Measurements from ENCODE around the gene PLBD1.

DNA sequence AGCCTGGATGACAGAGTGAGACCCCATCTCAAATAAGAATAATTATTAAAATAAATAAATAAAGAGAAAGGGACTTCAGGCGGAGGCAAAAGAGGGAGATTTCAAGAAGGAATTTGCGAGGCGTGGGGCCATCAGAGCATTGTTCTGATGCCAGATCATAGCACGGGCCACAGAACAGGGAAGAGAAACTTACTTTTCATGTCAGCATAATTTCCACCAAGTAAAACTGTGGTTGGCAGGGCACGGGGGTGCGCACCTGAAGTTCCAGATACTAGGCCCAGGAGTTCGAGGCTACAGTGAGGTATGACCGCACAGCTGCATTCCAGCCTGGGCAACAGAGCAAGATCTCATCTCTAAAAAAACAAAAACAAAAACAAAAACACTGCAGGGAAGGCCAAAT is 11.0 kb upstream of the PLBD1 start:
- TF ChIP-seq CTCF (IDR thresholded peaks at IDR 0.05; ENCODE audit: insufficient read depth, low read length) (no peak), SPI1 (IDR thresholded peaks at IDR 0.05; ENCODE audit: borderline replicate concordance, low read depth) (no peak), POLR2AphosphoS5 (IDR thresholded peaks at IDR 0.05; ENCODE audit: low read depth) (no peak), GABPA (IDR thresholded peaks at IDR 0.05; ENCODE audit: low read depth) (no peak)
